LNCAP (cell line): ENCODE data around the gene KRTAP5-3.

Experiments used
- CTCF ChIP-seq: fragments of 450-650 bp; IDR thresholded peaks from 2 replicates; pipeline ENCODE4 v1.5.1; 2017; ENCODE audit warnings: mild to moderate bottlenecking

Gene KRTAP5-3

GRCh38 chr11:1563149-1563638 is 45.1 kb downstream of the KRTAP5-3 start:
- no peak for TF ChIP-seq CTCF

- no peak for TF ChIP-seq CTCF
These were observed 45.7 kb downstream of the KRTAP5-3 start for GRCh38 chr11:1562469-1563148.

GRCh38 chr11:1561955-1562354 is 46.3 kb downstream of the KRTAP5-3 start:
- no peak for TF ChIP-seq CTCF

- TF ChIP-seq CTCF = no peak
These were observed 47.0 kb downstream of the KRTAP5-3 start for GRCh38 chr11:1561266-1561665.

- no peak for TF ChIP-seq CTCF
These were observed 47.5 kb downstream of the KRTAP5-3 start for GRCh38 chr11:1560649-1561251.

- no peak for TF ChIP-seq CTCF
These were observed 48.1 kb downstream of the KRTAP5-3 start for GRCh38 chr11:1560002-1560648.

- no peak for TF ChIP-seq CTCF
These were observed 48.9 kb downstream of the KRTAP5-3 start for GRCh38 chr11:1559111-1559951.
